ENCODE measurements around the gene GALNT16. TPM values are rescaled to one million over a fixed set of nuclear protein-coding genes. Genes with fewer than 3 reads are reported as not detected.
A peak's percentile ranks its signal among the peaks of the same experiment; 100 is the strongest.

The GALNT16 gene
- total and polyA plus RNA-seq, 8 donors = 0.53 to 2.2 (median 1.6) TPM; not detected in 1

GRCh38 chr14:69291891-69292561 lies 32.1 kb downstream of the GALNT16 start:
- no peak overlapping the region for H3K27ac ChIP-seq
- H3K36me3 ChIP-seq = no peaks in the 10 kb centered on the region
- no peak for DNase-seq
- H3K9me3 ChIP-seq = no peaks in the 10 kb centered on the region
- TF ChIP-seq POLR2AphosphoS5 (IDR thresholded peaks at IDR 0.05) = no peak
- H3K27me3 ChIP-seq = no peaks in the 10 kb centered on the region
- intact Hi-C loops (cut with DNase I; ENCODE audit: low total_unique reads) = no loop called here
- peaks cover 0 to 18% (median 17%) of the 10 kb centered on the region in 4 donors for H3K4me1 ChIP-seq
- 84 to 90% (median 87%) methylated on average over 5 of the region's 5 CpGs for WGBS, 5 donors
- no peak overlapping the region for H3K4me3 ChIP-seq

GRCh38 chr14:69298131-69299071 lies 38.4 kb downstream of the GALNT16 start:
- Histone ChIP-seq H3K27ac (no peak overlapping the region), H3K36me3 (no peaks in the 10 kb centered on the region), H3K4me3 (no peak overlapping the region), H3K4me1 (no peaks in the 10 kb centered on the region), H3K9me3 (no peaks in the 10 kb centered on the region), H3K27me3 (peaks cover 0 to 5% (median 0%) of the 10 kb centered on the region in 3 donors)
- DNase-seq = peak in 1 of 2 donors; percentile 48
- WGBS, 5 donors = 70 to 79% (median 74%) methylated on average over 10 of the region's 10 CpGs
- intact Hi-C loops (cut with DNase I; ENCODE audit: low total_unique reads) = no loop called here
- no peak for TF ChIP-seq EP300 (IDR thresholded peaks at IDR 0.05)

- H3K27me3 ChIP-seq = peaks cover 0 to 5% (median 0%) of the 10 kb centered on the region in 3 donors
- DNase-seq = no peak
- 69 to 89% (median 84%) methylated on average over 11 of the region's 11 CpGs for WGBS, 5 donors
- TF ChIP-seq EP300 (IDR thresholded peaks at IDR 0.05) = no peak
- H3K4me3 ChIP-seq = no peak overlapping the region
- H3K9me3 ChIP-seq = no peaks in the 10 kb centered on the region
- intact Hi-C loops (cut with DNase I; ENCODE audit: low total_unique reads) = no loop called here
- H3K4me1 ChIP-seq = no peaks in the 10 kb centered on the region
- H3K36me3 ChIP-seq = no peaks in the 10 kb centered on the region
- H3K27ac ChIP-seq = no peak overlapping the region
These were observed 39.5 kb downstream of the GALNT16 start for GRCh38 chr14:69299286-69300035.

DNA sequence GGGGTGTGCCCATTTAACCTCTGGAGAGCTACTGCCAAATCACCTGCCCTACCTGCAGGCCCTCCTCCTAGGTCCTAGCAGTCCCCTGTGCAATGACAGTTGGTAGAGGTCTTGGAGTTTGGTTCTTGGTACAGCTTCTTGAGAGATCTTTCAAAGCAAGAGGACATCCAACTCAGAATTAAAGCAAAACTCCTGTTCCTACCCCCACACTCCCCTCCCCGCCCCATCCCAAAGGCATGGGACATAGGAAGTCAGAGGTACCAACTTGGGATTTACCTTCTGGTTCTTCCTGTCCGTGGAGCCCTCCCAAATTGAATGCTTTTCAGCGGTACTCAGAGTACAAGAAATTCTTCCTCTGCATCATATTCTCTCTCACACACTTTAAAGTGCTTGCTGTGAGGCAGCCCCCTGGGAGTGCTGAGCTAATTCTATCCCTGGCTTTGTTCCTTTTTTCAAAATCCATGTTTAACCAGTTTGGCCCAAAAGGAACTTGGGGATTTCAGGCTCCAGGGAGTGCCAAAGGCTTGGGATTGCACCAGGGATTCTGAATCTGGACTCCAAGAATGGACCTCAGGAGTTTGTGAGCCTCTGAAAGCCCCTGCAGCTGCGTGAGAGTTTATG lies 40.8 kb downstream of the GALNT16 start:
- Histone ChIP-seq H3K27ac (no peak overlapping the region), H3K36me3 (no peaks in the 10 kb centered on the region), H3K4me1 (no peaks in the 10 kb centered on the region), H3K4me3 (no peak overlapping the region), H3K9me3 (no peaks in the 10 kb centered on the region), H3K27me3 (peaks cover 0 to 5% (median 0%) of the 10 kb centered on the region in 3 donors)
- intact Hi-C loops (cut with DNase I; ENCODE audit: low total_unique reads) = no loop called here
- WGBS, 5 donors = 62 to 75% (median 69%) methylated on average over 4 of the region's 4 CpGs
- DNase-seq = no peak
- TF ChIP-seq POLR2A (IDR thresholded peaks at IDR 0.05) (no peak), POLR2AphosphoS5 (IDR thresholded peaks at IDR 0.05) (no peak), EP300 (IDR thresholded peaks at IDR 0.05) (no peak)
- TF ChIP-seq, protein P1, sequence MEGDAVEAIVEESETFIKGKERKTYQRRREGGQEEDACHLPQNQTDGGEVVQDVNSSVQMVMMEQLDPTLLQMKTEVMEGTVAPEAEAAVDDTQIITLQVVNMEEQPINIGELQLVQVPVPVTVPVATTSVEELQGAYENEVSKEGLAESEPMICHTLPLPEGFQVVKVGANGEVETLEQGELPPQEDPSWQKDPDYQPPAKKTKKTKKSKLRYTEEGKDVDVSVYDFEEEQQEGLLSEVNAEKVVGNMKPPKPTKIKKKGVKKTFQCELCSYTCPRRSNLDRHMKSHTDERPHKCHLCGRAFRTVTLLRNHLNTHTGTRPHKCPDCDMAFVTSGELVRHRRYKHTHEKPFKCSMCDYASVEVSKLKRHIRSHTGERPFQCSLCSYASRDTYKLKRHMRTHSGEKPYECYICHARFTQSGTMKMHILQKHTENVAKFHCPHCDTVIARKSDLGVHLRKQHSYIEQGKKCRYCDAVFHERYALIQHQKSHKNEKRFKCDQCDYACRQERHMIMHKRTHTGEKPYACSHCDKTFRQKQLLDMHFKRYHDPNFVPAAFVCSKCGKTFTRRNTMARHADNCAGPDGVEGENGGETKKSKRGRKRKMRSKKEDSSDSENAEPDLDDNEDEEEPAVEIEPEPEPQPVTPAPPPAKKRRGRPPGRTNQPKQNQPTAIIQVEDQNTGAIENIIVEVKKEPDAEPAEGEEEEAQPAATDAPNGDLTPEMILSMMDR (IDR thresholded peaks at IDR 0.05) = no peak

DNA sequence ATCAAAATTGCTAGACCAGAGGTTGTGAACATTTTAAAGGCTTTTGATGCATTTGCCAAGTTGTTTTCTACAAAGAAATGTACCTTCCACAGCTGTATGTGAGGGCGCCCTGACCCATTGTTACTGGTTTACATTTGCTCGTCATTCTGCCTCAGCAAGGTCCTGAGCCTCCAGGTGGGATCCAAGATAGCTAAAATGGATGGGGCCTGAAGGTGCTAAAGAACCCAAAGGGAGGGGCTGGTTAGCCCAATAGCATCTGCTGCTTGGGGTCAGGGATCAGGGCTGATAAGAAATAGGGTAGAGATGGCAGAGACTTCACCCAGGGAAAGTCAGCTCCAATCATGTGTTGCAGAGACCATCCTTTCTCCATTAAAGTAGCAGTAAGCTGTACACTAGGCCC lies 43.1 kb downstream of the GALNT16 start:
- peaks cover 0 to 13% (median 0%) of the 10 kb centered on the region in 3 donors for H3K27me3 ChIP-seq
- TF ChIP-seq POLR2A (IDR thresholded peaks at IDR 0.05) = no peak
- TF ChIP-seq, protein P1 (IDR thresholded peaks at IDR 0.05) = no peak
- intact Hi-C loops (cut with DNase I; ENCODE audit: low total_unique reads) = no loop called here
- no peak overlapping the region for H3K27ac ChIP-seq
- WGBS, 5 donors = 67 to 86% (median 68%) methylated on average over 2 of the region's 2 CpGs
- no peak overlapping the region for H3K4me3 ChIP-seq
- H3K9me3 ChIP-seq = no peaks in the 10 kb centered on the region
- DNase-seq = no peak
- H3K4me1 ChIP-seq = no peaks in the 10 kb centered on the region
- H3K36me3 ChIP-seq = no peaks in the 10 kb centered on the region
